Hepatocyte (in vitro differentiated cells): Measurements from ENCODE around the gene SORCS3. TPM values are rescaled to one million over a fixed set of nuclear protein-coding genes. Genes with fewer than 3 reads are reported as not detected.

Experiments used
- DNase-seq: peaks from one replicate; pipeline ENCODE4 v3.0.0-alpha.2; 2016; ENCODE audit warnings: low spot score
- H2AFZ ChIP-seq: fragments of 200-600 bp; sonication (generic); 2 replicates; pipeline ENCODE4 v1.6.0; 2016; ENCODE audit warnings: antibody characterized with exemption, mild to moderate bottlenecking
- H3K27ac ChIP-seq: fragments of 200-600 bp; sonication (generic); 2 replicates; pipeline ENCODE4 v1.5.1; 2016; ENCODE audit warnings: mild to moderate bottlenecking
- H3K27me3 ChIP-seq: fragments of 200-600 bp; sonication (generic); 2 replicates; pipeline ENCODE4 v1.6.1; 2016
- H3K36me3 ChIP-seq: fragments of 200-600 bp; sonication (generic); replicated peaks from 2 replicates; pipeline ENCODE4 v1.5.1; 2016; ENCODE audit warnings: low read depth; ENCODE audit not compliant: insufficient read depth
- H3K4me1 ChIP-seq: fragments of 200-600 bp; sonication (generic); 2 replicates; pipeline ENCODE4 v1.5.1; 2016; ENCODE audit warnings: mild to moderate bottlenecking, moderate library complexity; ENCODE audit not compliant: insufficient read depth
- H3K4me2 ChIP-seq: fragments of 200-600 bp; sonication (generic); 2 replicates; pipeline ENCODE4 v1.6.0; 2016
- H3K4me3 ChIP-seq: fragments of 200-600 bp; sonication (generic); 2 replicates; pipeline ENCODE4 v1.5.1; 2016; ENCODE audit warnings: mild to moderate bottlenecking
- H3K79me2 ChIP-seq: fragments of 200-600 bp; sonication (generic); 2 replicates; pipeline ENCODE4 v1.6.0; 2017; ENCODE audit warnings: mild to moderate bottlenecking
- H3K9me2 ChIP-seq: fragments of 200-600 bp; sonication (generic); replicated peaks from 2 replicates; pipeline ENCODE4 v1.6.0; 2017; ENCODE audit warnings: mild to moderate bottlenecking; ENCODE audit not compliant: insufficient read depth
- H3K9me3 ChIP-seq: fragments of 200-600 bp; sonication (generic); 2 replicates; pipeline ENCODE4 v1.5.1; 2016; ENCODE audit warnings: low read depth, mild to moderate bottlenecking
- H4K20me1 ChIP-seq: fragments of 200-600 bp; sonication (generic); 2 replicates; pipeline ENCODE4 v1.6.0; 2016; ENCODE audit warnings: mild to moderate bottlenecking; ENCODE audit not compliant: insufficient read depth, poor library complexity, severe bottlenecking
- CTCF ChIP-seq: fragments of 200-600 bp; sonication (generic); IDR thresholded peaks from 2 replicates; pipeline ENCODE4 v1.5.1; 2016; ENCODE audit warnings: antibody characterized with exemption, mild to moderate bottlenecking; ENCODE audit not compliant: poor library complexity
- EZH2 ChIP-seq: fragments of 200-600 bp; sonication (generic); IDR thresholded peaks from 2 replicates; pipeline ENCODE4 v1.6.1; 2016; ENCODE audit warnings: antibody characterized with exemption, mild to moderate bottlenecking, borderline replicate concordance
- EZH2phosphoT487 ChIP-seq: fragments of 200-600 bp; sonication (generic); IDR thresholded peaks from one replicate; pipeline ENCODE4 v1.6.1; 2018; ENCODE audit warnings: antibody characterized with exemption, mild to moderate bottlenecking, low read depth, moderate library complexity; ENCODE audit not compliant: unreplicated experiment, severe bottlenecking
- WGBS: methylation state at CpG from one replicate; pipeline ENCODE4 v1.1.6; 2016; ENCODE audit warnings: low lambda C conversion rate; ENCODE audit errors: missing lambda C conversion rate; 5-methylcytosine and 5-hydroxymethylcytosine counted together
- polyA plus RNA-seq: library from polyadenylated mRNA; unstranded; fragments of >200 nt; fragmentation: Nextera tagmentation; extraction: Ambion mirVana; gene quantifications from 2 replicates; pipeline ENCODE4 v1.2.1, GENCODE V29; 2016
- total RNA-seq: library from RNA; depleted of rRNA; stranded (reverse); fragments of >200 nt; gene quantifications from 2 replicates; pipeline ENCODE4 v1.2.3, GENCODE V29; 2014

Gene SORCS3
- total and polyA plus RNA-seq, 2 experiments from 2014 or later, result 0.59 to 0.80 TPM

DNA sequence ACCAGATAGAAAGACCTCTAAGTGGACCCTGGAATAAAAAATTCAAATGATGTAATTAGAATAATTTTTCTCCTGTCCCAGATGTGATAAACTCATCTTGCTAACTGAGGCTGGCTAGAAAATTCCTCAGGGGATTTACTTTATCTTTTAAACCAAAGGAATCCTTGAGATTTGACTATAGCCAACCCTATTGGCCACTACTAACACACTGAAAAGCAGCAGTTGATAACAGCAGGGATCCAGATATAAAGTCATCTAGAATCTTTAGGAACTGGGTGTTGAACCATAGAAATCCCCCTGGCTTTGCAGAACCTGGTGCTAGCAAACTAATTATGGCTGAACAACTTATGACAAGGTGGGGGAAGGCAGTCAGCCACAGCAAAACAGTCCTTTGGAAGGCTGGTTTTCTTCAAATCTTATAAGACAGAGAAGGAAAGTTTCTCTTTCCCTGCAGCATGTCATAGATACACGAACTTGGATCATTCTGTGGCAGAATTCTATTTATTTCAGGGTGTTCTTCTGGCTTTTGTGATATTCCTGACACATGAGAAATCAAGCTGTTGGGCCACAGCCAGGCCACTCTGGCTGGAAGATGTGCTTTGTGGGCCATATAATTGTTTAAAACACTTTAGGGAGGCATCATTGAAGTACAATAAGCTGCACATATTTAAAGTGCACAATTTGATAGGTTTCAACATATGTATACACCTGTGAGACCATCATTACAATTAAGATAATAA is 643.6 kb downstream of the SORCS3 start:
- Histone ChIP-seq H4K20me1 (no peaks in the 10 kb centered on the region), H3K4me3 (no peak overlapping the region), H3K79me2 (no peaks in the 10 kb centered on the region), H3K36me3 (no peaks in the 10 kb centered on the region), H3K4me1 (no peaks in the 10 kb centered on the region), H3K4me2 (no peak overlapping the region), H3K9me3 (no peaks in the 10 kb centered on the region), H2AFZ (no peak overlapping the region), H3K27me3 (no peaks in the 10 kb centered on the region), H3K9me2 (no peaks in the 10 kb centered on the region), H3K27ac (no peak overlapping the region)
- 19% methylated on average over 1 of the region's 1 CpG for WGBS
- TF ChIP-seq EZH2phosphoT487 (no peak), EZH2 (no peak), CTCF (no peak)
- no peak for DNase-seq

DNA sequence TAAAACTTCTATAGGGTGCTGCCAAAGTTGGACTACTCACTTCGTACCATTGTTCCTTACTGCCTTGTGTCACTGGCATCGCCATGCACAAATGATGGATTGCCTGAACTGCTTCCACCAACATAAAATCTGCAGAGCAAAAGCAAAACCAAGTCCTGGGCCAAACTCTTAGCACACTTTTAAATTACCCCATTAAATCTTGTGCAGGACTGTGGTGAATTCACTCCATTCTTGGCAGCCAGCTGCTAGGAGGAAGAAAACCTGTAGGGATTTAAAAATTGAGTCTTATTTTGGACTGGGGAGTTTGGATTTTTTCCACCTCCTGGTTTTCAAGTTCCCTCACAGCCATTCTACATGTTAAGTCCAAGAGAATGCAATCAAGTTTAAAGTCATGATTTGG is 646.9 kb downstream of the SORCS3 start:
- H3K9me2 ChIP-seq, result no peaks in the 10 kb centered on the region
- no peaks in the 10 kb centered on the region for H3K9me3 ChIP-seq
- H3K36me3 ChIP-seq, result no peaks in the 10 kb centered on the region
- DNase-seq, result no peak
- H4K20me1 ChIP-seq, result no peaks in the 10 kb centered on the region
- H3K27ac ChIP-seq, result no peak overlapping the region
- H3K79me2 ChIP-seq, result no peaks in the 10 kb centered on the region
- H3K27me3 ChIP-seq, result no peaks in the 10 kb centered on the region
- H3K4me1 ChIP-seq, result no peaks in the 10 kb centered on the region
- no peak overlapping the region for H2AFZ ChIP-seq
- TF ChIP-seq EZH2phosphoT487, result no peak
- no peak for TF ChIP-seq EZH2
- H3K4me3 ChIP-seq, result no peak overlapping the region
- 94% methylated on average over 2 of the region's 2 CpGs for WGBS
- H3K4me2 ChIP-seq, result no peak overlapping the region

DNA sequence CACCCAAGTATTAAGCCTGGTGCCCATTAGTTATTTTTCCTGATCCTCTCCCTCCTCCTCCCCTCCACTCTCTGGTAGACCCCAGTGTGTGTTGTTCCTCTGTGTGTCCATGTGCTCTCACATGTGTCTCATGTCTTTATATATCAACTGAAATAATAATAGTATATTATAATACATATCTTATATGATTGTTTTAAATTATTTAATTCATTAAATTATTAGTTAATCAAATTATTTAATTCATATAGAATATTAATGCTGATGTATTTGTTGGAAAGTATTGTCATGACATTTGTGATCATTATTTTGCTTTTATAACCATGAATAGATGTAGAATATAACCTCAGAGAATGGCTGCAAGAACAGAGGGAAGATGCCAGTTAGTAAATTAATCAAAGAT is 647.5 kb downstream of the SORCS3 start:
- H3K4me2 ChIP-seq, result no peak overlapping the region
- H4K20me1 ChIP-seq, result no peaks in the 10 kb centered on the region
- no peak for DNase-seq
- H3K4me3 ChIP-seq, result no peak overlapping the region
- no peak overlapping the region for H3K27ac ChIP-seq
- H3K9me2 ChIP-seq, result no peaks in the 10 kb centered on the region
- no peaks in the 10 kb centered on the region for H3K36me3 ChIP-seq
- H2AFZ ChIP-seq, result no peak overlapping the region
- H3K79me2 ChIP-seq, result no peaks in the 10 kb centered on the region
- TF ChIP-seq EZH2 (no peak), CTCF (no peak), EZH2phosphoT487 (no peak)
- no peaks in the 10 kb centered on the region for H3K4me1 ChIP-seq
- H3K27me3 ChIP-seq, result no peaks in the 10 kb centered on the region
- H3K9me3 ChIP-seq, result no peaks in the 10 kb centered on the region

DNA sequence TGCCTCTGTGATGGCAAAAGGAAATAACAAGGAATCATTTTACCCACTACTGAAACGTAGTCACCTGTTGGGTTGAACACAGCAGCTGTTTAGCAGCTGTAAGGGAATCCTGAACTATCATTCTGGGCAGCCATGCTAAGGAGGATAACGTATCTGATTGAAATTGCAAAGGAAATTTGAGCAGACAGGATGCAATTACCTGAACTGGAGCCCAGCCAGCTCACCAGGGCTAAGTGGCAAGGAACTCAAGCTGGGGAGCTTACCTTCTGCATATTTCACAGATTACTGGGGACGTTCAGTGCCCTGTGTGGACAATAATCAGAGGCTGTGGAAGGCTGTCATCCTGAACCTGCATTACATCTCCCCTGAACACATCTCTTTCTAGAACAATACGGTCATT is 650.5 kb downstream of the SORCS3 start:
- TF ChIP-seq EZH2phosphoT487 (no peak), EZH2 (no peak), CTCF (no peak)
- no peak overlapping the region for H3K4me3 ChIP-seq
- no peaks in the 10 kb centered on the region for H3K79me2 ChIP-seq
- H3K4me1 ChIP-seq, result no peaks in the 10 kb centered on the region
- H3K9me2 ChIP-seq, result no peaks in the 10 kb centered on the region
- H3K27me3 ChIP-seq, result no peaks in the 10 kb centered on the region
- WGBS, result 60% methylated on average over 4 of the region's 4 CpGs
- no peaks in the 10 kb centered on the region for H3K36me3 ChIP-seq
- no peak overlapping the region for H3K4me2 ChIP-seq
- no peak overlapping the region for H3K27ac ChIP-seq
- no peak overlapping the region for H2AFZ ChIP-seq
- no peaks in the 10 kb centered on the region for H3K9me3 ChIP-seq
- H4K20me1 ChIP-seq, result no peaks in the 10 kb centered on the region
- no peak for DNase-seq
